Amniotic epithelial cell (primary cell): ENCODE measurements around the gene LRRN3.
"Not testable (repeated sequence)": the region's sequence is repeated elsewhere in the genome, so short reads cannot be mapped to it uniquely, and the experiment has no call there.

Source experiments
- DNase-seq: peaks from one replicate; pipeline ENCODE4 v3.0.0-alpha.2; 2010; ENCODE audit warnings: low read depth

Gene LRRN3

GRCh38 chr7:111090846-111091245 is at the start of gene LRRN3:
Gene LRRN3 (plus strand): TSS chr7:111091127. CDS start chr7:111122773, 31,646 bp downstream.
- peak; percentile 27 for DNase-seq

- peak; percentile 21 for DNase-seq
Observed at GRCh38 chr7:111041577-111041976, 49.4 kb upstream of the LRRN3 start.

- no peak for DNase-seq
Observed at GRCh38 chr7:111042842-111043241, 48.1 kb upstream of the LRRN3 start.

- DNase-seq, result no peak
Observed at GRCh38 chr7:111043561-111043960, 47.4 kb upstream of the LRRN3 start.

GRCh38 chr7:111045449-111045848 is 45.5 kb upstream of the LRRN3 start:
- peak; percentile 8 for DNase-seq

GRCh38 chr7:111047595-111047994 is 43.3 kb upstream of the LRRN3 start:
- no peak for DNase-seq

GRCh38 chr7:111049971-111050680 is 40.8 kb upstream of the LRRN3 start:
- DNase-seq, result no peak

GRCh38 chr7:111050875-111051416 is 40.0 kb upstream of the LRRN3 start:
- no peak for DNase-seq

GRCh38 chr7:111051832-111052231 is 39.1 kb upstream of the LRRN3 start:
- no peak for DNase-seq

GRCh38 chr7:111053035-111053434 is 37.9 kb upstream of the LRRN3 start:
- DNase-seq, result no peak

GRCh38 chr7:111056371-111056770 is 34.6 kb upstream of the LRRN3 start:
- no peak for DNase-seq

- DNase-seq, result no peak
Observed at GRCh38 chr7:111057066-111057465, 33.9 kb upstream of the LRRN3 start.

- DNase-seq, result no peak
Observed at GRCh38 chr7:111059833-111060232, 31.1 kb upstream of the LRRN3 start.

- DNase-seq, result no peak
Observed at GRCh38 chr7:111063166-111063565, 27.8 kb upstream of the LRRN3 start.

- DNase-seq, result no peak
Observed at GRCh38 chr7:111067251-111067650, 23.7 kb upstream of the LRRN3 start.

GRCh38 chr7:111067682-111068081 is 23.2 kb upstream of the LRRN3 start:
- no peak for DNase-seq

- DNase-seq, result no peak
Observed at GRCh38 chr7:111068618-111069017, 22.3 kb upstream of the LRRN3 start.

- no peak for DNase-seq
Observed at GRCh38 chr7:111071556-111071955, 19.4 kb upstream of the LRRN3 start.

- not testable (repeated sequence) for DNase-seq
Observed at GRCh38 chr7:111072658-111073057, 18.3 kb upstream of the LRRN3 start.

GRCh38 chr7:111074071-111074747 is 16.7 kb upstream of the LRRN3 start:
- DNase-seq, result no peak

- no peak for DNase-seq
Observed at GRCh38 chr7:111074748-111075146, 16.2 kb upstream of the LRRN3 start.

- no peak for DNase-seq
Observed at GRCh38 chr7:111075498-111075897, 15.4 kb upstream of the LRRN3 start.

- DNase-seq, result peak; percentile 14
Observed at GRCh38 chr7:111076205-111076604, 14.7 kb upstream of the LRRN3 start.
